ENCODE results near the gene ZMYND8.
"Not testable (repeated sequence)": the region's sequence is repeated elsewhere in the genome, so short reads cannot be mapped to it uniquely, and the experiment has no call there.

The ZMYND8 gene

DNA sequence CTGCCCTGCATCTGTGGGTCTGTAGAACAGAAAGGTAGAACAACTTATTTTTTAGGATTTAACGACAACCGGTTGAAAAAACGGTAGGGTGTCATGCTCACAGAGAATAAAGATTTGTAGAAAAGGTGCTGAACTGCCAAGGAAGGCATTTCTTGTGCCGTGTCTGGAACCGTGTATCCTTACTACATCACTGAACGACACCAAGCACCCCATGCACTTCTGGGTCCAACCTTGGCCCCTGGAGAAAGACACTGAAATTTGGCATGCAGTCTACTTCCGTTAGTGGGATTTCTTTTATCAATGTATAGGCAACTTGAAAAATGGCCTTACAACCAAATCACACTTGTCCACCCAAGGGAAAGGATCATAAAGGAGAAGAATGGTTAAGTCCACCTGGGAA, 145.5 kb downstream of the ZMYND8 start:
- TF ChIP-seq, protein P1, sequence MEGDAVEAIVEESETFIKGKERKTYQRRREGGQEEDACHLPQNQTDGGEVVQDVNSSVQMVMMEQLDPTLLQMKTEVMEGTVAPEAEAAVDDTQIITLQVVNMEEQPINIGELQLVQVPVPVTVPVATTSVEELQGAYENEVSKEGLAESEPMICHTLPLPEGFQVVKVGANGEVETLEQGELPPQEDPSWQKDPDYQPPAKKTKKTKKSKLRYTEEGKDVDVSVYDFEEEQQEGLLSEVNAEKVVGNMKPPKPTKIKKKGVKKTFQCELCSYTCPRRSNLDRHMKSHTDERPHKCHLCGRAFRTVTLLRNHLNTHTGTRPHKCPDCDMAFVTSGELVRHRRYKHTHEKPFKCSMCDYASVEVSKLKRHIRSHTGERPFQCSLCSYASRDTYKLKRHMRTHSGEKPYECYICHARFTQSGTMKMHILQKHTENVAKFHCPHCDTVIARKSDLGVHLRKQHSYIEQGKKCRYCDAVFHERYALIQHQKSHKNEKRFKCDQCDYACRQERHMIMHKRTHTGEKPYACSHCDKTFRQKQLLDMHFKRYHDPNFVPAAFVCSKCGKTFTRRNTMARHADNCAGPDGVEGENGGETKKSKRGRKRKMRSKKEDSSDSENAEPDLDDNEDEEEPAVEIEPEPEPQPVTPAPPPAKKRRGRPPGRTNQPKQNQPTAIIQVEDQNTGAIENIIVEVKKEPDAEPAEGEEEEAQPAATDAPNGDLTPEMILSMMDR (IDR thresholded peaks at IDR 0.05; ENCODE audit: low read depth, low read length, missing control alignments), result no peak
- no peak overlapping the region for H3K4me3 ChIP-seq (ENCODE audit: low read depth, low read length)
- no peak for DNase-seq (ENCODE audit: low read depth)

DNA sequence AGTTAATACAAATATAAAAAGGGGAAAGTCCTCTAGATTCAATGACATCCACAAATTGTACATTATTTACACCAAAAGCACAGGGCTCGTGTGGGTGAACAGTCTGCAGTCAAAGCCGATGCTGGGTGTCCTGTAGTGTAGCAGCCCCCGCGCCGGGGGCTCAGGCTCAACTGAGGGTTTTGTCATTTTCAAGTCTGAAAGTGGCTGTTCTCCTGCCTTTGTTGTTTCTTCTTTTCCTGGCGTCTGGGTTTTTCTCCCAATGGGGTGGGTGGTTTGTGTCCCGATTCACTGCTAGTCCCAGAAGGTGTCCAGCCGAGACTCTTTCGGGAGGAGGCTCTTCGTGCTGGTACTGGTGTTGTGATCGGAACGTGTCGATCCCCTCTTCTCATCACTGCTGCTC, 146.0 kb downstream of the ZMYND8 start:
- H3K4me3 ChIP-seq (ENCODE audit: low read depth, low read length), result no peak overlapping the region
- TF ChIP-seq, protein P1 (IDR thresholded peaks at IDR 0.05; ENCODE audit: low read depth, low read length, missing control alignments), result no peak
- DNase-seq (ENCODE audit: low read depth), result no peak

DNA sequence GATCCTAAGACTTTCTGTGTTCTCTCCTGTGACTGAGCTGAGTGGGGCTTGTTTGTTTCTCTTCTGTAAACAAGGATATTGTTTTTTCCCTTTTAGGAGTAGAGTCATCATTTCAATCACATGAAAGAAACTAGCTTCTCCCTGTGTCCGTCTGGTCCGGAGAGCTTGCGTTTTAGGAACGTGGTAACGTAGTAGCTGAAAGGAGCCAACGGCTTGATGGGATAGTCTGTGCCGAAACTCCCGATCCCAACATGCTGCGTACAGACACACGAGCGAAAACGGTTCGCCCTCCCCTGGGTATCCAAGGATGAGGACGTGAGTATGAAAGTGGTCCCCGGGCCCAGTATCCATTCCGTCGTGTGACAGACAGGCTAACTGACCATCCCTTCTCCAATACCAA, 146.5 kb downstream of the ZMYND8 start:
- TF ChIP-seq, protein P1 (IDR thresholded peaks at IDR 0.05; ENCODE audit: low read depth, low read length, missing control alignments), result no peak
- H3K4me3 ChIP-seq (ENCODE audit: low read depth, low read length), result no peak overlapping the region
- DNase-seq (ENCODE audit: low read depth), result no peak

DNA sequence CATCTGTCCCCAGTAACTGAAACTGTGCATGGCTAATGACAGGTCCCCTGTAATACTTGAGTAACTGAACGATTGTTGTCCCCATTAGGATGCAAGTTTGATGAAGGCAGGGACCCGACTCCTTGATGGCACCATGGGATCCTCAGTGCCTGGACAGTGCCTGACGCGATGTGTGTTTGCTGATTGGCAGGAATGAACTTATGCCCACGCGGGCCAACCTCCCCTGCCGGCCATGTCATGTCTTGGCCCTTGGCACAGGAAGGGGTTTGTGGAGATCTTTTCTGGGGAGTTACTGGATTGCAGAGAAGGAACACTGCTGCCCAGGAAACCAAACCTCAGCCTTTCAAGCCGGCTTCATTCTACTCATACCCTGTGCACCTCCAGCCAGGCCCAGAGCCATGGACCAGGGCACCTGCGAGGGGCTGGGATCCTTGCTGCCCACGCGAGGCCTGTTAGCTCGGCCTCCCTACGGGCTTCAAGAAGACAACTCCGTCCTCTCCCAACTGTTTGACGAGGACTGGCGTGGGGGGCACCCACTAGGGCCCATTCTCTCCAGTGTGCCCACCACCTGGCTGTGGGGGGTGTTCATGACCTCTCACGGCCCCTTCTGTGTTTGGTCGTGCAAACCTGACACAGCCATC, 147.8 kb downstream of the ZMYND8 start:
- TF ChIP-seq, protein P1 (IDR thresholded peaks at IDR 0.05; ENCODE audit: low read depth, low read length, missing control alignments), result no peak
- DNase-seq (ENCODE audit: low read depth), result no peak
- no peak overlapping the region for H3K4me3 ChIP-seq (ENCODE audit: low read depth, low read length)

DNA sequence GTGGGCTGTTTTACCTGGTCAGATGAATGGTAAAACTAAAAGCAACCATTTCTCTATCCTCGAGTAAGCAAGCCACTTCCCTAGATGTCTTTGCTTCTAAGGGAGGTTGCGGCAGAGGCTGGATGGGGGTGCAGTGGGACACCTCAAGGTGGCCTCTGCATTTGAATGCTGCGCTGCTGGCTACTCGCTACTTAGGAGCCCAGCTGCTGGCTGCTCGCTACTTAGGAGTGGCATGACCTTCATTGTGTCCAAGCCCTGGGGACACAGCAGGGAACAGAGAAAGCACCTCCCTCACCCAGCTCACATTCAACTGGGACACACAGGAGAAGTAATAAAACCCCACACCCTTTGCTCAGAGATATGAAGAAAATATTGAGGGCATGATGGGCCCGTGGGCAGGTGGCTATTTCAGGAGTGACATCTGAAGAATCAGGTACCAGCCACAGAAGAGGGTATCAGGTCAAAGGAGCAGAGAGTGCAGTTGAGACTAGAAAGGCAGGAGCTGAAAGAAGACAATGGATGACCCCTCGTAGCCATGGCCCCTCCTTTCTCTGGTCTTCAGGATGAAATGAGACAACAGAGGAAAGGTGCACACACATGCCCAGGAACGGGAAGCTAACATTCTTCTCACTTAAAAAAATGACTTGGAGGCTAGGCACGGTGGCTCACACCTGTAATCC, 149.4 kb downstream of the ZMYND8 start:
- no peak overlapping the region for H3K4me3 ChIP-seq (ENCODE audit: low read depth, low read length)
- TF ChIP-seq, protein P1 (IDR thresholded peaks at IDR 0.05; ENCODE audit: low read depth, low read length, missing control alignments), result no peak
- DNase-seq (ENCODE audit: low read depth), result no peak

DNA sequence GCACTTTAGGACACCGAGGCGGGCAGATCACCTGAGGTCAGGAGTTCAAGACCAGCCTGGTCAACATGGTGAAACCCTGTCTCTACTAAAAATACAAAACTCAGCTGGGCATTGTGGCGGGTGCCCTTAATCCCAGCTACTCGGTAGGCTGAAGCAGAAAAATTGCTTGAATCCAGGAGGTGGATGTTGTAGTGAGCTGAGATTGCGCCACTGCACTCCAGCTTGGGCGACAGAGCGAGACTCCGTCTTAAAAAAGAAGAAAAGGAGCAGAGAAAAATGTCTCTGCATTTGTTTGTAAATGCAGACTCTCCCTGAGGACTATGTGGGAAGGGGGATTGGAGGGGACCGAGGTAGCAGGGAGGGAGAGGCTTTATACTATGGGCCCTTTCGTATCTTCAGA, 149.9 kb downstream of the ZMYND8 start:
- not testable (repeated sequence) for H3K4me3 ChIP-seq (ENCODE audit: low read depth, low read length); DNase-seq (ENCODE audit: low read depth)

DNA sequence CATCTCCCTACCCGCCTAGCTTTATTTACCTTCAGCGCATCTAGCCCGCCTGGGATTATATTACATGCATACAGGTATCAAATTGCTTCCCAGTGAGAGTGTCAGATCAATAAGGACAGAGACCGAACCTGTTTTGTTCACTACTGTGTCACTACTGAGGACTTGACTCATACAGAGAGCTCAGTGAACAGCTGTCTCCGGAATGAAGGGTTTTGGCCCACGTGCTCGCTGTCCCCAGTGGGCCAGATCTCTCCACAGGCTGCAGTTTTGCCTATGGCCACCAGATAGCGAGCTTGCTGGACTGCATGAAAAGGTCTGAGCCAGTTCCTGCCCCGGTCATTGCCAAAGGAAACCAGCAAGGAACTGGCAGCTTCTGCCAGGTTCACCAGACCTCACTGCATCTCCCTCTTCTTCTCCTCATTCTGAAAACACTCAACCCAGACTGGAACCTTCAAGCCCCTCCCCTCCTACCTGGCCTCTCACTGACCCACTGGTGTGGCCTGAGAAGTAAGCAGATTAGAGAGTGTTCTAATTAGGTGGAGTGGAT, 150.8 kb downstream of the ZMYND8 start:
- TF ChIP-seq, protein P1 (IDR thresholded peaks at IDR 0.05; ENCODE audit: low read depth, low read length, missing control alignments), result peak; percentile 97
- H3K4me3 ChIP-seq (ENCODE audit: low read depth, low read length), result no peak overlapping the region
- peak; percentile 55 for DNase-seq (ENCODE audit: low read depth)

DNA sequence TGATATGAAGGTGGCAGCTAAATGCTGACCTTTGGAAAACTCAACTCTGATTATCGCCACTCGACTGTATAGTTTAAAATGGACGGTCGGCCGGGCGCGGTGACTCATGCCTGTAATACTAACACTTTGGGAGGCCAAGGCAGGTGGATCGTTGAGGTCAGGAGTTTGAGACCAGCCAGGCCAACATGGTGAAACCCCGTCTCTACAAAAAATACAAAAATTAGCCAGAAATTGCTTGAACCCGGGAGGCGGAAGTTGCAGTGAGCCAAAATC, 151.7 kb downstream of the ZMYND8 start:
- H3K4me3 ChIP-seq (ENCODE audit: low read depth, low read length); DNase-seq (ENCODE audit: low read depth): not testable (repeated sequence)
